Measurements from ENCODE around the gene ART4. TPM values are rescaled to one million over a fixed set of nuclear protein-coding genes. Genes with fewer than 3 reads are reported as not detected.

ART4 gene
- total and polyA plus RNA-seq, 8 donors: 0.25 to 7.2 (median 0.57) TPM

DNA sequence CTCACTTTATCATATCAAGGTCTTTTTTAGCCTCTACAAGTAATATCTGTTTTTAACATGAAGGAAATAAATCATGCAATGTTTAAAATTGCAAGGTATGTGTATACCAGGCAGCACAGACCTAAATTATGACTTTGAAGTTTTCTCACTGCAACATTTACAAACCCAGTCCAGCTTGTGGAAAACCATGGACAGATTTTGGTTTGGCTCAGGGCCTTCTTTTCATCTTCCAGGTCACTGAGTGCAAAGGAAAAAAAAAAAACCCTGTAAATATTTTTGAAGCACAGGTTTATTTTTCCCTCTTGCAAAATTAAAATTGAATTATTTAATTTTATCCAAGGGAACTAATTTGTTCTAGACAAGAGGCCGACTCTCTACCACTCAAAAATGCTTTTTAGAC lies 28.6 kb upstream of the ART4 start:
- intact Hi-C loops (cut with DNase I): no loop called here
- TF ChIP-seq, protein P1, sequence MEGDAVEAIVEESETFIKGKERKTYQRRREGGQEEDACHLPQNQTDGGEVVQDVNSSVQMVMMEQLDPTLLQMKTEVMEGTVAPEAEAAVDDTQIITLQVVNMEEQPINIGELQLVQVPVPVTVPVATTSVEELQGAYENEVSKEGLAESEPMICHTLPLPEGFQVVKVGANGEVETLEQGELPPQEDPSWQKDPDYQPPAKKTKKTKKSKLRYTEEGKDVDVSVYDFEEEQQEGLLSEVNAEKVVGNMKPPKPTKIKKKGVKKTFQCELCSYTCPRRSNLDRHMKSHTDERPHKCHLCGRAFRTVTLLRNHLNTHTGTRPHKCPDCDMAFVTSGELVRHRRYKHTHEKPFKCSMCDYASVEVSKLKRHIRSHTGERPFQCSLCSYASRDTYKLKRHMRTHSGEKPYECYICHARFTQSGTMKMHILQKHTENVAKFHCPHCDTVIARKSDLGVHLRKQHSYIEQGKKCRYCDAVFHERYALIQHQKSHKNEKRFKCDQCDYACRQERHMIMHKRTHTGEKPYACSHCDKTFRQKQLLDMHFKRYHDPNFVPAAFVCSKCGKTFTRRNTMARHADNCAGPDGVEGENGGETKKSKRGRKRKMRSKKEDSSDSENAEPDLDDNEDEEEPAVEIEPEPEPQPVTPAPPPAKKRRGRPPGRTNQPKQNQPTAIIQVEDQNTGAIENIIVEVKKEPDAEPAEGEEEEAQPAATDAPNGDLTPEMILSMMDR (IDR thresholded peaks at IDR 0.05): no peak
- no peaks in the 10 kb centered on the region for H3K9me3 ChIP-seq
- ATAC-seq (no peak), FAIRE-seq (no peak), DNase-seq (no peak)
- H3K4me1 ChIP-seq: no peaks in the 10 kb centered on the region
- H3K4me3 ChIP-seq: no peak overlapping the region
- H3K27ac ChIP-seq: no peak overlapping the region
- H3K27me3 ChIP-seq: no peaks in the 10 kb centered on the region
- WGBS, 2 donors: 79 to 90% methylated on average over 1 of the region's 1 CpG
- no peaks in the 10 kb centered on the region for H3K36me3 ChIP-seq

DNA sequence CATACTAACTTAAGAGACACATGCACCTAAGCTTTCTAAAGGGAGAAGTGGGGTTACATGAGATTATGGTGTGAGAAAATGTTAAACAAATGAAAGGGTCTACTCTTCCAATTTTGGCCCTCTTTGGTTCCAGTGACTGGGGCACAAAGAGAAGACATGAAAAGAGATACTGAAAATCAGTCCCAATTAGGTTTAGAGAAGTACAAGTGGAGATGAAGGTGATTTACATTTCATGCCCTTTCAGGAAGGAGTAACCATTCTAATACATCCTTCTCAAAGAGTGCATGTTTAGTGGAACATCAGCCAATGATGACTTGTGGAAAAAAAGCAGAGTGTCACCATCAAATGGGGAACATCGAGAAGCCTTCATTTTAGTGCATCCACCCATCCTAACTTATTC lies 27.9 kb upstream of the ART4 start:
- Histone ChIP-seq H3K27ac (no peak overlapping the region), H3K36me3 (no peaks in the 10 kb centered on the region), H3K4me1 (no peaks in the 10 kb centered on the region), H3K9me3 (no peaks in the 10 kb centered on the region), H3K27me3 (no peaks in the 10 kb centered on the region), H3K4me3 (no peak overlapping the region)
- intact Hi-C loops (cut with DNase I): no loop called here
- DNase-seq: no peak
- 91 to 100% methylated on average over 1 of the region's 1 CpG for WGBS, 2 donors
- no peak for FAIRE-seq
- TF ChIP-seq, protein P1 (IDR thresholded peaks at IDR 0.05): no peak
- ATAC-seq: no peak

DNA sequence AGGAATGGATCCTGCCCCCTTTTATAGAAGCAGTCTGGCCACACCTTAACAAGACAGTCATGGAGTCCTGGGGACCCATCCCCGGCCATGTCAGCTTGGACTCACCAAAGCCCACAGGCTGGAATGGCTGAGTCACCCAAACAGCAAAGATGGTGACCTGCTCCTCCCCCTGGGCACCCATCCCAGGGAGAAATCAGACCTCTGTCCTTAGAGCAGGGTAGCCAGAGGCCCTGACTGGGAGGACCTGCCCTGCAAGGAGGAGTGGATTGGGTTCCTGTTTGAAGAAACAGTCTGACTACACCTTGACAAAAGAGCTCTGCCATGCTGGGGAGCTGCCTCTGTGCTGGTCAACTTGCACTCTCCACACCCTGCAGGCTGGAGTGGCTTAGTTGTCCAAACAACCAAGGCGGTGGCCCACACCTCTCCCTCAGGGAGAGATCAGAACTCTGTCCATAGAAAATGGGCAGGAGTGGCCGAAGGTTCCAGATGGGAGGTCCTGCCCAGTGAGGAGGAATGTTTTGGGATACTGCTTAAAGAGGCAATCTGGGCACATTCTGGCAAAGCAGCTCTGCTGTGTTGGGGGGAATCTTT lies 25.7 kb upstream of the ART4 start:
- H3K27me3 ChIP-seq: no peaks in the 10 kb centered on the region
- H3K9me3 ChIP-seq: no peaks in the 10 kb centered on the region
- no peak for DNase-seq
- ATAC-seq: no peak
- H3K4me1 ChIP-seq: no peaks in the 10 kb centered on the region
- FAIRE-seq: no peak
- TF ChIP-seq, protein P1 (IDR thresholded peaks at IDR 0.05): no peak
- no peaks in the 10 kb centered on the region for H3K36me3 ChIP-seq
- intact Hi-C loops (cut with DNase I): no loop called here
- no peak overlapping the region for H3K4me3 ChIP-seq
- no peak overlapping the region for H3K27ac ChIP-seq
- 86 to 96% methylated on average over 3 of the region's 3 CpGs for WGBS, 2 donors

DNA sequence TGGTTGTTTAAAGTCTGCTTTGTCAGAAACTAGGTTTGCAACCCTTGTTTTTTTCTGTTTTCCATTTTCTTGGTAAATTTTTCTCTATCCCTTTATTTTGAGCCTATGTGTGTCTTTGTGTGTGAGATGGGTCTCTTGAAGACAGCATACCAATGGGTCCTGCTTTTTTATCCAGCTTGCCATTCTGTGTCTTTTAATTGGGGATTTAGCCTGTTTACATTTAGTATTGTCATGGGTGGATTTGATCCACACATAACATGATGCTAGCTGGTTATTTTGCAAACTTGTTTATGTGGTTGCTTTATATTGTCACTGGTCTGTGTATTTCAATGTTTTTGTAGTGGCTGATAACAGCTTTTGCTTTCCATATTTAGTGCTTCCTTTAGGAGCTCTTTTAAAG lies 17.2 kb upstream of the ART4 start:
- ATAC-seq: no peak
- H3K9me3 ChIP-seq: no peaks in the 10 kb centered on the region

DNA sequence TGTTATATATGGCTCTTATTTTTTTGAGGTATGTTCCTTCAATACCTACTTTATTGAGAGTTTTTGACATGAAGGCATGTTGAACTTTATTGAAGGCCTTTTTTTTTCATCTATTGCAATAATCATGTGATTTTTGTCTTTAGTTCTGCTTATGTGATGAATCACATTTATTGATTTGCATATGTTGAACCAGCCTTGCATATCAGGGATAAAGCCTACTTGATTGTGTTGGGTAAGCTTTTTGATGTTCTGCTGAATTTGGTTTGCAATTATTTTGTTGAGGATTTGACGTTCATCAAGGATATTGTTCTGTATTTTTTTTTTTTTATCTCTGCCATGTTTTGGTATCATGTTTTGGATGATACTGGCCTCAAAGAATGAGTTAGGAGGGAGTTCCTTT lies 15.2 kb upstream of the ART4 start:
- 74 to 83% methylated on average over 1 of the region's 1 CpG for WGBS, 2 donors
- no peak for FAIRE-seq
- no peak for ATAC-seq
- Histone ChIP-seq H3K27ac (no peak overlapping the region), H3K4me1 (no peaks in the 10 kb centered on the region), H3K27me3 (no peaks in the 10 kb centered on the region), H3K9me3 (no peaks in the 10 kb centered on the region), H3K36me3 (no peaks in the 10 kb centered on the region), H3K4me3 (no peak overlapping the region)
- intact Hi-C loops (cut with DNase I): loop anchor here in 1 of 3 donors (10.0 kb wide), 1 partner anchor 136 kb away; no protein-coding TSS in a partner anchor
- TF ChIP-seq, protein P1 (IDR thresholded peaks at IDR 0.05): no peak
- DNase-seq: no peak

More for the DNA sequence above, 17.2 kb upstream of the ART4 start:
- H3K27ac ChIP-seq: no peak overlapping the region
- FAIRE-seq: no peak
- intact Hi-C loops (cut with DNase I): no loop called here
- no peaks in the 10 kb centered on the region for H3K4me1 ChIP-seq
- no peak overlapping the region for H3K4me3 ChIP-seq
- no peaks in the 10 kb centered on the region for H3K27me3 ChIP-seq
- TF ChIP-seq, protein P1 (IDR thresholded peaks at IDR 0.05): no peak
- DNase-seq: no peak
- no peaks in the 10 kb centered on the region for H3K36me3 ChIP-seq

All from pancreas (tissue), 10 donors.